Duodenal mucosa (tissue), 2 donors: ENCODE measurements around the gene CST3.

ENCODE experiments used
- H3K27ac ChIP-seq: one replicate; pipeline ENCODE4 v1.7.0; 2013; ENCODE audit warnings: low read depth, low read length
- H3K27me3 ChIP-seq, 2 donors: one replicate each; pipeline ENCODE4 v1.7.0; 2013; ENCODE audit warnings: low read length in 2 of 2, control low read depth in 1 of 2; ENCODE audit not compliant: insufficient read depth in 2 of 2, control insufficient read depth in 1 of 2
- H3K36me3 ChIP-seq, 2 donors: one replicate each; pipeline ENCODE4 v1.7.0; 2013; ENCODE audit warnings: low read length in 2 of 2, control low read depth in 1 of 2; ENCODE audit not compliant: insufficient read depth in 2 of 2, control insufficient read depth in 1 of 2
- H3K4me1 ChIP-seq, 2 donors: one replicate each; pipeline ENCODE4 v1.7.0; 2013; ENCODE audit warnings: low read length in 2 of 2, control low read depth in 1 of 2; ENCODE audit not compliant: insufficient read depth in 2 of 2, control insufficient read depth in 1 of 2
- H3K4me3 ChIP-seq, 2 donors: one replicate each; pipeline ENCODE4 v1.7.0; 2013; ENCODE audit warnings: low read length in 2 of 2, low read depth in 1 of 2
- H3K9ac ChIP-seq, 2 donors: one replicate each; pipeline ENCODE4 v1.7.0; 2013; ENCODE audit warnings: low read length in 2 of 2, low read depth in 1 of 2
- H3K9me3 ChIP-seq, 2 donors: one replicate each; pipeline ENCODE4 v1.7.0; 2013; ENCODE audit warnings: low read length in 2 of 2, control low read depth in 1 of 2; ENCODE audit not compliant: control insufficient read depth in 1 of 2

CST3 gene

DNA sequence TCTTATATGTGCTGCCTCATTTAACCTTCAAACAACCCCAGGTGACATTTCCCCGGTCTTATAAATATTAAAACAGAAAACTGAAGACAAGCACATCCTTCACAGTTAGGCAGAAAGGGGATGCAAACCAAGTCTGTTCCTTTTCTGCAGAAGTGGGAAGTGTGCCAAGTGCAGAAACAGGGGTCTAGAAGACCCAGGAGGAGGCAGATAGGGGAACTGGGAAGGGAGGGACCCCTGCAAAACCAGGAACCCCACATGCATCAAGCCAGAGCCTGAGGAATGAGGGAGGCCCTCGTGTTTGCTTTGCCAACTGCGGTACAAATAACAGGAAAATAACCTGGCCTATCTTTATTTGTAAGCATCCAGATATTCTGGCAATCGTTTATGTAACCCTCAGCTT is 17.0 kb upstream of the CST3 start:
- Histone ChIP-seq H3K9me3 (no peaks in the 10 kb centered on the region), H3K4me3 (no peak overlapping the region)

DNA sequence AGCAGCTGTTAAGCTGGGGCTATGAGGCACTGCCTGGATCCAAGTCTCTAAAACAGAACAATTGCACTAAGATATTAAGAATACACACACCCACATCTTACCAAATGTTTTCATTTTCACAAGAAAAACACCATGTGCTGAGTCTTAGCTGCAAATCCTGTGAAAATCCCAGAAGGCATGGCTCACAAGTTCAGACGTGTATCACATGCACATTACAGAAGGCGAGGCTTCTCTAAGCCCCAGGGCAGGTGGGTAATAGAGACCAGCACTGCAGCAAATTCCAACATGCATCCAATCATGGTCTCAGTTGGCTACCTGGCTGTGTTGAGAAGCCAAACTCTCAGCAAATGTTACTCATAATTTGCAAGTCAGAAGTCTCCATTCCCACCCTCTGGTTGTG is 16.2 kb upstream of the CST3 start:
- H3K9ac ChIP-seq, result no peak overlapping the region
- no peak overlapping the region for H3K4me3 ChIP-seq
- no peaks in the 10 kb centered on the region for H3K9me3 ChIP-seq
- no peaks in the 10 kb centered on the region for H3K27me3 ChIP-seq
- H3K4me1 ChIP-seq, result peaks cover 8 to 13% of the 10 kb centered on the region in 2 donors
- no peak overlapping the region for H3K27ac ChIP-seq
- H3K36me3 ChIP-seq, result no peaks in the 10 kb centered on the region

More for the DNA sequence above, 17.0 kb upstream of the CST3 start:
- Histone ChIP-seq H3K36me3 (no peaks in the 10 kb centered on the region), H3K27me3 (no peaks in the 10 kb centered on the region), H3K27ac (no peak overlapping the region), H3K4me1 (peaks cover 8 to 20% of the 10 kb centered on the region in 2 donors), H3K9ac (no peak overlapping the region)

DNA sequence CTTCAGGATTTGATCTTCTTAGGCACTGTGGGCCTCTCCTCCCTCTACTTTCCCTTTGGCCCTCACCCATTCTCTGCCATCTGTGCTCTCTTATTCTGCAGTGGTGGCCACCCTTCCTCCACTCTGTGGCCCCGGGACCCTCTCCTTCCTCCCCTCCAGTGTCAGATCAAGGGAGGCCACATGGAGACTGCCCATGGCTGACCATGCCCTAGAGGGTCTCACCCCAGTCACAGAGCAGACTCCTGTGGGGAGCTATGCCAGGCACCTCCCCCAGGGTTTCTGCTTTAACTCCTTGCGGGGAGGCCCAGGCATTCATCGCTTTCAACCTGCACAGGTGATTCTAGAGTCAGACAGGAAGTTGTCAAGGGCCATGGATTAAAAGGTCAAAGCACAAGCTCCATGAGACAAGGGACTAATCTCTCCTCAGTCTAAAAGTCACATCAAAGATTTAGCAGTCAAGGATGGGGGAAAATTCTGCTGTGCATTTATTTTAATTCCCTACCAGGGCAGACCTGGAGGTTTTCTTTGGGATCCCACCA is 15.7 kb upstream of the CST3 start:
- Histone ChIP-seq H3K4me3 (no peak overlapping the region), H3K27me3 (no peaks in the 10 kb centered on the region), H3K9me3 (no peaks in the 10 kb centered on the region), H3K36me3 (no peaks in the 10 kb centered on the region), H3K4me1 (peaks cover 8 to 13% of the 10 kb centered on the region in 2 donors), H3K9ac (no peak overlapping the region), H3K27ac (no peak overlapping the region)

DNA sequence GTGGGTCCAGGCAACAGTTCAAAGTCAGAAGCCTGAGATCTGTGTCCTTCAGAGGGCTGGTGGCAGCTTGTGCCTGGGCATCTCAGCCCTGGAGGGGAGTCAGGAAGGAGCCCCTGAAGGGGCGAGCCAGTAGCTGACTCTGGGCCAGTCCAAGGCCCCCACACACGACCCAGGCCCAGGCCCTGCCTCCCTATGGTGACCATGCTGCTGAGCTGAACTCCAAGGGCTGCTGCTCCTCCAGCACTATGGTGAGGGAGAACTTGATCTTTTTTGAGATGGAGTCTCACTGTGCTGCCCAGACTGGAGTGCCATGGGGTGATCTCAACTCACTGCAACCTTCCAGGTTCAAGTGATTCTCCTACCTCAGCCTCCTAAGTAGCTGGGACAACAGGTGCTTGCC is 15.2 kb upstream of the CST3 start:
- H3K27ac ChIP-seq, result no peak overlapping the region
- H3K9ac ChIP-seq, result no peak overlapping the region
- no peaks in the 10 kb centered on the region for H3K27me3 ChIP-seq
- no peak overlapping the region for H3K4me3 ChIP-seq
- no peaks in the 10 kb centered on the region for H3K9me3 ChIP-seq
- peaks cover 8 to 13% of the 10 kb centered on the region in 2 donors for H3K4me1 ChIP-seq
- H3K36me3 ChIP-seq, result no peaks in the 10 kb centered on the region

DNA sequence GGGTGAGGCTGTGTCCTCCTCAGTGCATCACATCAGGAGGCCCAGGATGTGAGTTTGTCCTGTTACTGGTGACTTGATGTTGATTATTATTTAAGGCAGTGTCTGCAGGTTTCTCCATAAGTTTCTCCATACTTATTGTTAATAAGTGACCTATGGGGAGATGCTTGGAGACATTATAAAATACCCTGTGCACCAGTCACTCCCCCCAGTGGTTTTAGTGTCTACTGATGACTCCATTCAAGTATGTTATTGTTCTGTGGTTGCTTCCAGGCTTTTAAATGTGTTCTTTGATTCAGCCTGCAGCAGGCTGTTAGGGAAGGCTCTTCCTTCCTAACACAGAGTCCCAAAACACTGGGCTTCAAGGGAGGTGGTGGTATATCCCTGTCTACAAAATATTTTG is 14.6 kb upstream of the CST3 start:
- no peaks in the 10 kb centered on the region for H3K36me3 ChIP-seq
- H3K9me3 ChIP-seq, result no peaks in the 10 kb centered on the region
- peaks cover 8 to 13% of the 10 kb centered on the region in 2 donors for H3K4me1 ChIP-seq
- H3K4me3 ChIP-seq, result no peak overlapping the region
- no peak overlapping the region for H3K9ac ChIP-seq
- H3K27me3 ChIP-seq, result no peaks in the 10 kb centered on the region
- no peak overlapping the region for H3K27ac ChIP-seq

DNA sequence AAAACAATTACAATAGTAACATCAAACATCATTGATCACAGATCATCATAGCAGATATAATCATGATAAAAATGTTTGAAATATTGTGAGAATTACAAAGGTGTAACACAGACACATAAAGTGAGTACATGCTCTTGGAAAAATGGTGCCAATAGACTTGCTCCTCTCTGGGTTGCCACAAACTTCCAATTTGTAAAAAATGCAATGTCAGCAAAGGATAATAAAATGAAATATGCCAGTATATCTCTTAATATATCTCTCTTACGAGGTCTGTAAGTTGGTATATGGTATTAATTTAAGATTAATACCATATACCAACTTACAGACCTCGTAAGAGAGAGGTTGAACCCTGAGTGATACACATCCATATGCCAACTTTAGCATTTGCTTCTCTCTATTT is 13.4 kb upstream of the CST3 start:
- Histone ChIP-seq H3K36me3 (no peaks in the 10 kb centered on the region), H3K4me3 (no peak overlapping the region), H3K27me3 (no peaks in the 10 kb centered on the region), H3K9ac (no peak overlapping the region), H3K9me3 (no peaks in the 10 kb centered on the region), H3K27ac (no peak overlapping the region), H3K4me1 (peaks cover 8 to 13% of the 10 kb centered on the region in 2 donors)

DNA sequence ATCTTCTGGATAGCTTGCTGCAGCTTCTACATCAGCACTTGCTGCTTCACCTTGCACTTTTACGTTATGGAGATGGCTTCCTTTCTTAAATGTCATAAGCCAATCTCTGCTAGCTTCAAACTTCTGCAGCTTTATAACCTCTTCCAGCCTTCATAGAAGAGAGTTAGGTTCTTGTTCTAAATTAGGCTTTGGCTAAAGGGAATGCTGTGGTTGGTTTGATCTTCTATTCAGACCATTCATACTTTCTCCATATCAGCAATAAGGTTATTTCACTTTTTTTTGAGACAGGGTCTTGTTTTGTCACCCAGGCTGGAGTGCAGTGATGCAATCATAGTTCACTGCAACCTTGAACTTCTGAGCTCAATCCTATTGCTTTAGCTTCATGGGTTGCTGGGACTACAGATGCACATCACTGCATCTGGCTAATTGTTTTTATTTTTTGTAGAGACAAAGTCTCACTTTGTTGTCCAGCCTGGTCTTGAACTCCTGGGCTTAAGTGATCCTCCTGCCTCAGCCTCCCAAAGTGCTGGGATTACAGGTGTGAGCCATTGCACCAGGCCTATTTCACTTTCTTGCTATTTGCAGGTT is 12.2 kb upstream of the CST3 start:
- H3K9me3 ChIP-seq, result no peaks in the 10 kb centered on the region
- no peak overlapping the region for H3K9ac ChIP-seq
- no peaks in the 10 kb centered on the region for H3K27me3 ChIP-seq
- no peak overlapping the region for H3K27ac ChIP-seq
- H3K4me3 ChIP-seq, result no peak overlapping the region
- peaks cover 8 to 13% of the 10 kb centered on the region in 2 donors for H3K4me1 ChIP-seq
- H3K36me3 ChIP-seq, result no peaks in the 10 kb centered on the region

DNA sequence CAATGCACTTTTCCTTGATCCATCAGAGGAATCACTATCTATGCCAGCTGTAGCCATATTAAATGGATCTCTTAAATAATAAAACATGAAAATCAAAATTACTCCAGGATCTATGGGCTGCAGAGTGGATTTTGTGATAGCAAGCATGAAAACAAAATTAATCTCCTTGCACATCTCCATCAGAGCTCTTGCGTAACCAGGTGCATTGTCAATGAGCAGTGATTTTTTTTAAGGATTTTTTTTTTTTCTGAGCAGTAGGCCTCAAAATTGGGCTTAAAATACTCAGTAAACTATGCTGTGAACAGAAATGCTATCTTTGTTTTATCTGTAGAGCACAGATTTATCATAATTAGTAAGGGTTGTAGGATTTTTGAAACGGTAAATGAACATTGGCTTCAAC is 11.5 kb upstream of the CST3 start:
- Histone ChIP-seq H3K4me3 (no peak overlapping the region), H3K27me3 (no peaks in the 10 kb centered on the region), H3K9me3 (no peaks in the 10 kb centered on the region), H3K36me3 (no peaks in the 10 kb centered on the region), H3K9ac (no peak overlapping the region), H3K27ac (no peak overlapping the region), H3K4me1 (peaks cover 6 to 8% of the 10 kb centered on the region in 2 donors)

DNA sequence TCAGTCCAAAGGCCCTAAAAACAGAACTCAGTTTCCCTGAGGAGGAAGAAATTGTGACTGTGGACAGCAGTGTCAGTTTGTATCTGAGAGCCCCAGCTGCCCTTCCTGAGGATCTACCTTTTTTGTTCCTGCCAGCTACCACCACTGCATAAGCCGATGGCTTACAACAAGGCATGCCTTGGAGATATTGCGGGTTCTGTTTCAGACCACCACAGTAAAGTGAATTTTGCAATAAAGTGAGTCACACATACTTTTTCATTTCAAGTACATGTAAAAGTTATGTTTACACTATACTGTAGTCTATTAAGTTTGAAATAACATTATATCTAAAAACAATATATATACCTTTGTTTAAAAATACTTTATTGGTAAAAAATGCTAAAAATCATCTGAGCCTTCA is 9.6 kb upstream of the CST3 start:
- no peaks in the 10 kb centered on the region for H3K27me3 ChIP-seq
- H3K4me3 ChIP-seq, result no peak overlapping the region
- H3K9me3 ChIP-seq, result no peaks in the 10 kb centered on the region
- H3K27ac ChIP-seq, result no peak overlapping the region
- no peaks in the 10 kb centered on the region for H3K36me3 ChIP-seq
- no peak overlapping the region for H3K9ac ChIP-seq
- no peaks in the 10 kb centered on the region for H3K4me1 ChIP-seq

DNA sequence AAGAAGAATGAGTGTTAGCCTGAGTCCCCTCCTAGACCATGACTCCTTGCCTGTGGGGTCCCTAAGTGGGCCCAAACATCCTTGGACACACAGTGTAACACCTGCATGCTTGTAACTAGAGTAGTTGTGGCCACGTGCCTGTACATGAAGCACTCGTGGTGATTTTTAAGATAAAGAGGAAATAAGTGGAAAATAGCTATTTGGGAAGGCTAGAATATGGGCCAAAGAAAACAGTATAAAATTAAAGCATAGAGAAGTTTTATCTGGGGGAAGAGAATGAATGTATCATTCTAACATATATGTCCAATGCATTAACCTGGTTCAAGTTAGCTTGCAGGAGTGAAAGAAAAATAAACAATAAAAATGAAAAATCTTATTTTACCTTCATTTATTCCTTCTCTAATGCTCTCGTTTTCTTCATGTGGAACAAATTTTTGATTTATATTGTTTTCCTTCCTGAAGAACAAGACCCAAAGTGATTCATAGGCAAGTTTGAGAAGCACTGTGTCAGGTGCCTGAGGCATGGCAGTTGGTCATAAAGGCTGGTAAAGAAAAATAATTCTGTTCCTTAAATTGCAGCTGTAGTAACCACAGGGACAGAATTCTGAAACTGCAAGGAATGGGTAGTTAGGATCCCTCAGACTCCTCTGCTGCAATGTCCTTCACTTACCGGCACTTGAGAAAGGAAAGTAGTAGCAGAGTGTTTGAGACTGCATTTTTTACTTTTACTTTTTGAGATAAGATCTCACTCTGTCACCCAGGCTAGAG is 8.5 kb upstream of the CST3 start:
- Histone ChIP-seq H3K4me1 (peaks cover 0 to 3% of the 10 kb centered on the region in 2 donors), H3K27ac (no peak overlapping the region), H3K36me3 (no peaks in the 10 kb centered on the region), H3K9me3 (no peaks in the 10 kb centered on the region), H3K27me3 (no peaks in the 10 kb centered on the region), H3K4me3 (no peak overlapping the region), H3K9ac (no peak overlapping the region)
